ENCODE results near the gene DLGAP1. TPM values are rescaled to one million over a fixed set of nuclear protein-coding genes. Genes with fewer than 3 reads are reported as not detected.

The DLGAP1 gene
- total and polyA plus RNA-seq, 10 of the 15 experiments (the other 5 are each of a cell fraction or from before 2014, with no cell fraction given) = 0.23 to 27.6 (median 1.9) TPM

DNA sequence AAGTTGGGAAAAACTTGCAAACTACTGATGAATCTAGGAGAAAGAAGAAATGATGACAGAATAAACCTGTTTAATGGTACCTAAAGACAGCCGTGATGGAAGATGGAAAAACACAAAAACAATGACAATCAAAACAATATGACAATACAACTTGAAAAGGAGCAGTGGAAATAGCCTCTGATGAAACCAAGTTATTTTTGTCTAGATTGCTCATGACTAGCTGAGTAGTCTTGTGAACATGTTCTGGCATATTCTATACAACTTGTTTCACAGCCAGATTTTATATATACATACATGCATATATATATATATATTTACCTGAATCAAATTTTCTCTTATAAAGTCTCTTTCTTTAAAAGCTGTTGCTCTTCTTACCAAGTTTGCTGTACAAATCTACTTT is 566.0 kb downstream of the DLGAP1 start:
- in situ Hi-C loops (cut with MboI) (no loop called here), intact Hi-C loops (cut with micrococcal nuclease; ENCODE audit: unreplicated experiment) (no loop called here)
- ATAC-seq (no peak), FAIRE-seq (no peak), DNase-seq (ENCODE audit: low read depth, low spot score) (no peak)
- whole genome bisulfite sequencing (ENCODE audit: insufficient coverage, insufficient replicate concordance, low lambda C conversion rate, missing lambda C conversion rate) = 28% methylated on average over 1 of the region's 1 CpG
- H3K79me2 ChIP-seq (ENCODE audit: control insufficient read depth, insufficient read depth, low read length) = no peaks in the 10 kb centered on the region
- no peak overlapping the region for H3K9ac ChIP-seq (ENCODE audit: control insufficient read depth, insufficient read depth, low read length)
- H3K27me3 ChIP-seq (replicated peaks in 1 of 2; ENCODE audit: control insufficient read depth in 2 of 2, insufficient read depth in 2 of 2, low read length in 1 of 2) = no peaks in the 10 kb centered on the region
- no peaks in the 10 kb centered on the region for H4K20me1 ChIP-seq (ENCODE audit: control insufficient read depth, insufficient read depth)
- no peaks in the 10 kb centered on the region for H3K9me3 ChIP-seq (replicated peaks; ENCODE audit: control insufficient read depth, insufficient read depth, low read length)
- H3K4me3 ChIP-seq = no peak overlapping the region
- H3K4me2 ChIP-seq (ENCODE audit: control insufficient read depth, insufficient read depth) = no peak overlapping the region
- H2AFZ ChIP-seq (ENCODE audit: control insufficient read depth, low read depth, low read length) = no peak overlapping the region
- SMC1A ChIA-PET (ENCODE audit: uncharacterized antibody, unreplicated experiment) = interaction anchor here (0.6 to 3.5 kb wide), 6 partner anchors 11 to 118 kb away, joined by 3 to 17 read pairs (median 4); no protein-coding TSS in a partner anchor
- CTCF ChIA-PET = interaction anchor here (0.8 to 1.6 kb wide), 5 partner anchors 10 to 1134 kb away, joined by 3 to 4 read pairs (median 3); no protein-coding TSS in a partner anchor
- H3K4me1 ChIP-seq (ENCODE audit: control insufficient read depth, insufficient read depth, low read length) = no peaks in the 10 kb centered on the region
- POLR2A ChIA-PET = no interaction called here
- H3K27ac ChIP-seq (ENCODE audit: control insufficient read depth, insufficient read depth) = no peak overlapping the region
- RAD21 ChIA-PET (ENCODE audit: unreplicated experiment) = no interaction called here
- H3K36me3 ChIP-seq (ENCODE audit: control insufficient read depth in 2 of 2, insufficient read depth in 2 of 2, low read length in 1 of 2) = no peaks in the 10 kb centered on the region
- no TSS peak for BruUV-seq (replicated peaks)
- TF ChIP-seq, protein P1, sequence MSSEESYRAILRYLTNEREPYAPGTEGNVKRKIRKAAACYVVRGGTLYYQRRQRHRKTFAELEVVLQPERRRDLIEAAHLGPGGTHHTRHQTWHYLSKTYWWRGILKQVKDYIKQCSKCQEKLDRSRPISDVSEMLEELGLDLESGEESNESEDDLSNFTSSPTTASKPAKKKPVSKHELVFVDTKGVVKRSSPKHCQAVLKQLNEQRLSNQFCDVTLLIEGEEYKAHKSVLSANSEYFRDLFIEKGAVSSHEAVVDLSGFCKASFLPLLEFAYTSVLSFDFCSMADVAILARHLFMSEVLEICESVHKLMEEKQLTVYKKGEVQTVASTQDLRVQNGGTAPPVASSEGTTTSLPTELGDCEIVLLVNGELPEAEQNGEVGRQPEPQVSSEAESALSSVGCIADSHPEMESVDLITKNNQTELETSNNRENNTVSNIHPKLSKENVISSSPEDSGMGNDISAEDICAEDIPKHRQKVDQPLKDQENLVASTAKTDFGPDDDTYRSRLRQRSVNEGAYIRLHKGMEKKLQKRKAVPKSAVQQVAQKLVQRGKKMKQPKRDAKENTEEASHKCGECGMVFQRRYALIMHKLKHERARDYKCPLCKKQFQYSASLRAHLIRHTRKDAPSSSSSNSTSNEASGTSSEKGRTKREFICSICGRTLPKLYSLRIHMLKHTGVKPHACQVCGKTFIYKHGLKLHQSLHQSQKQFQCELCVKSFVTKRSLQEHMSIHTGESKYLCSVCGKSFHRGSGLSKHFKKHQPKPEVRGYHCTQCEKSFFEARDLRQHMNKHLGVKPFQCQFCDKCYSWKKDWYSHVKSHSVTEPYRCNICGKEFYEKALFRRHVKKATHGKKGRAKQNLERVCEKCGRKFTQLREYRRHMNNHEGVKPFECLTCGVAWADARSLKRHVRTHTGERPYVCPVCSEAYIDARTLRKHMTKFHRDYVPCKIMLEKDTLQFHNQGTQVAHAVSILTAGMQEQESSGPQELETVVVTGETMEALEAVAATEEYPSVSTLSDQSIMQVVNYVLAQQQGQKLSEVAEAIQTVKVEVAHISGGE (CRISPR knock-in tag; IDR thresholded peaks at IDR 0.05) = no peak
- no peak for TF ChIP-seq NFXL1 (IDR thresholded peaks at IDR 0.05; ENCODE audit: borderline replicate concordance)
- TF ChIP-seq HDAC2 (IDR thresholded peaks at IDR 0.05) = no peak
- no peak for TF ChIP-seq CHD2 (IDR thresholded peaks at IDR 0.05; ENCODE audit: borderline replicate concordance, low read depth, low read length)
- TF ChIP-seq, protein P2, sequence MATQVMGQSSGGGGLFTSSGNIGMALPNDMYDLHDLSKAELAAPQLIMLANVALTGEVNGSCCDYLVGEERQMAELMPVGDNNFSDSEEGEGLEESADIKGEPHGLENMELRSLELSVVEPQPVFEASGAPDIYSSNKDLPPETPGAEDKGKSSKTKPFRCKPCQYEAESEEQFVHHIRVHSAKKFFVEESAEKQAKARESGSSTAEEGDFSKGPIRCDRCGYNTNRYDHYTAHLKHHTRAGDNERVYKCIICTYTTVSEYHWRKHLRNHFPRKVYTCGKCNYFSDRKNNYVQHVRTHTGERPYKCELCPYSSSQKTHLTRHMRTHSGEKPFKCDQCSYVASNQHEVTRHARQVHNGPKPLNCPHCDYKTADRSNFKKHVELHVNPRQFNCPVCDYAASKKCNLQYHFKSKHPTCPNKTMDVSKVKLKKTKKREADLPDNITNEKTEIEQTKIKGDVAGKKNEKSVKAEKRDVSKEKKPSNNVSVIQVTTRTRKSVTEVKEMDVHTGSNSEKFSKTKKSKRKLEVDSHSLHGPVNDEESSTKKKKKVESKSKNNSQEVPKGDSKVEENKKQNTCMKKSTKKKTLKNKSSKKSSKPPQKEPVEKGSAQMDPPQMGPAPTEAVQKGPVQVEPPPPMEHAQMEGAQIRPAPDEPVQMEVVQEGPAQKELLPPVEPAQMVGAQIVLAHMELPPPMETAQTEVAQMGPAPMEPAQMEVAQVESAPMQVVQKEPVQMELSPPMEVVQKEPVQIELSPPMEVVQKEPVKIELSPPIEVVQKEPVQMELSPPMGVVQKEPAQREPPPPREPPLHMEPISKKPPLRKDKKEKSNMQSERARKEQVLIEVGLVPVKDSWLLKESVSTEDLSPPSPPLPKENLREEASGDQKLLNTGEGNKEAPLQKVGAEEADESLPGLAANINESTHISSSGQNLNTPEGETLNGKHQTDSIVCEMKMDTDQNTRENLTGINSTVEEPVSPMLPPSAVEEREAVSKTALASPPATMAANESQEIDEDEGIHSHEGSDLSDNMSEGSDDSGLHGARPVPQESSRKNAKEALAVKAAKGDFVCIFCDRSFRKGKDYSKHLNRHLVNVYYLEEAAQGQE (IDR thresholded peaks at IDR 0.05; ENCODE audit: low read depth, low read length) = no peak
- TF ChIP-seq CBFB (IDR thresholded peaks at IDR 0.05; ENCODE audit: low read depth) = no peak
- no peak for TF ChIP-seq WRNIP1 (IDR thresholded peaks at IDR 0.05; ENCODE audit: borderline replicate concordance, low read depth, low read length)
- TF ChIP-seq, protein P3, sequence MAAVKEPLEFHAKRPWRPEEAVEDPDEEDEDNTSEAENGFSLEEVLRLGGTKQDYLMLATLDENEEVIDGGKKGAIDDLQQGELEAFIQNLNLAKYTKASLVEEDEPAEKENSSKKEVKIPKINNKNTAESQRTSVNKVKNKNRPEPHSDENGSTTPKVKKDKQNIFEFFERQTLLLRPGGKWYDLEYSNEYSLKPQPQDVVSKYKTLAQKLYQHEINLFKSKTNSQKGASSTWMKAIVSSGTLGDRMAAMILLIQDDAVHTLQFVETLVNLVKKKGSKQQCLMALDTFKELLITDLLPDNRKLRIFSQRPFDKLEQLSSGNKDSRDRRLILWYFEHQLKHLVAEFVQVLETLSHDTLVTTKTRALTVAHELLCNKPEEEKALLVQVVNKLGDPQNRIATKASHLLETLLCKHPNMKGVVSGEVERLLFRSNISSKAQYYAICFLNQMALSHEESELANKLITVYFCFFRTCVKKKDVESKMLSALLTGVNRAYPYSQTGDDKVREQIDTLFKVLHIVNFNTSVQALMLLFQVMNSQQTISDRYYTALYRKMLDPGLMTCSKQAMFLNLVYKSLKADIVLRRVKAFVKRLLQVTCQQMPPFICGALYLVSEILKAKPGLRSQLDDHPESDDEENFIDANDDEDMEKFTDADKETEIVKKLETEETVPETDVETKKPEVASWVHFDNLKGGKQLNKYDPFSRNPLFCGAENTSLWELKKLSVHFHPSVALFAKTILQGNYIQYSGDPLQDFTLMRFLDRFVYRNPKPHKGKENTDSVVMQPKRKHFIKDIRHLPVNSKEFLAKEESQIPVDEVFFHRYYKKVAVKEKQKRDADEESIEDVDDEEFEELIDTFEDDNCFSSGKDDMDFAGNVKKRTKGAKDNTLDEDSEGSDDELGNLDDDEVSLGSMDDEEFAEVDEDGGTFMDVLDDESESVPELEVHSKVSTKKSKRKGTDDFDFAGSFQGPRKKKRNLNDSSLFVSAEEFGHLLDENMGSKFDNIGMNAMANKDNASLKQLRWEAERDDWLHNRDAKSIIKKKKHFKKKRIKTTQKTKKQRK (IDR thresholded peaks at IDR 0.05; ENCODE audit: low read depth, low read length) = no peak
- TF ChIP-seq STAT3 (IDR thresholded peaks at IDR 0.05; ENCODE audit: low read depth, low read length) = no peak
- TF ChIP-seq NFYA (IDR thresholded peaks at IDR 0.05; ENCODE audit: borderline replicate concordance, low read depth, low read length) = no peak
- TF ChIP-seq RAD21 (IDR thresholded peaks at IDR 0.05; ENCODE audit: insufficient read depth, low read depth, low read length) = no peak
- no peak for TF ChIP-seq CREB1 (IDR thresholded peaks at IDR 0.05; ENCODE audit: low read depth)
- TF ChIP-seq SIN3A (IDR thresholded peaks at IDR 0.05; ENCODE audit: low read depth, low read length) = no peak
- TF ChIP-seq, protein P4, sequence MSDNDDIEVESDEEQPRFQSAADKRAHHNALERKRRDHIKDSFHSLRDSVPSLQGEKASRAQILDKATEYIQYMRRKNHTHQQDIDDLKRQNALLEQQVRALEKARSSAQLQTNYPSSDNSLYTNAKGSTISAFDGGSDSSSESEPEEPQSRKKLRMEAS (IDR thresholded peaks at IDR 0.05; ENCODE audit: low read depth, low read length) = no peak
- TF ChIP-seq GATAD2B (conservative IDR thresholded peaks at IDR 0.05; ENCODE audit: low read depth) = no peak
